ENCODE data around the gene INSIG1. TPM values are rescaled to one million over a fixed set of nuclear protein-coding genes. Genes with fewer than 3 reads are reported as not detected.

Gene INSIG1
- polyA plus RNA-seq, 1 of the 3 experiments (the other 2 are of a cell fraction): 6.4 TPM

DNA sequence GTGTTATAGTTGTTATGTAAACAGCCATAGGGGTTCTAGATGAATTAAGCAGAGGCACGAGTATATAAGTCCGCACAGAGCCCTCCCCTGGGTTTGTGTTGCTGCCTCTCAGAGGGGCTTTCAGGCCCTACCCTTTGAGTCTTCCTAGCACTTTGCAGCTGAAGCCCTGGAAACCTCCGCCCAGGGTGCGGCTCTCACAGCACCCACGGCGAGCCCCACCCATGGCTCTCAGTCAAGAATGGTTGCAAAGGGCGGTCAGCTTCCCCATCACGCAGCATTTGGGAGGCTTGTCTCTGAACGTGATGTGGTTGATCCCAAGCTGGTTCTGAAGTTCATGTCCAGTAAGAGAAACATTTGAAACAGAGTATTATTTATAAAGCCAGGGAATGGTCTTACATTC is 18.8 kb upstream of the INSIG1 start (continued):
- no peak for TF ChIP-seq RXRA (IDR thresholded peaks at IDR 0.05; ENCODE audit: borderline replicate concordance, low read depth)

DNA sequence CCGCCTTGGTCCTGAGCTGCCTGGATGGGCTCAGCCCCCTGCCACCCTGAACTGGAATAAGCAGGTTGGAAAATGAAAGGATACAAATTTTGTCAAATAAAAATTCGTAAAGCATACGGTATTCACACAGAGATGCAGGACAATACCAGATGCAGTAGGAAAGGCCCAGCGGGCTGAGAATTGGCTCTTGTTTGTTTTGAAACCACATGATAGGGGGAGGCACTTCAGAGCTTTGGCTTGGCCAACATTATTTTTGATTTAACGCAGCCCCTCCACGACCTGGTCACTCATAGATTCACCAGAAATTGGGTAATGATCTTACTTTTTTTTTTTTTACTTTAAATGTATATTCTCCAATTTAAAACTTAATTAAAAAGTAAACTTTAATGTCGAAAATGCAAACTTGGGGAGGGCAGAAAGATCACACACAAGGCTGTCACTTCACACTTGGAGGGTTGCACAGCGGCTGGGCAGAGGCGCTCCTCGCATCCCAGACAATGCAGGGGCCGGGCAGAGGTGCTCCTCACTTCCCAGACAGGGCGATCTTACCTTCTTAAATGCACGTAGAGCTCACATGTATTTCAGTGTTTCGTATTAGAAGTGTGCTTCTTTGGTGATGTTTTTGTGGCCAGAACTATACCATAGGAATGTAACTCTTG is 17.8 kb upstream of the INSIG1 start:
- H2AFZ ChIP-seq (ENCODE audit: low read depth): no peak overlapping the region
- H3K36me3 ChIP-seq (replicated peaks in 1 of 2; ENCODE audit: control insufficient read depth in 1 of 2, insufficient read depth in 2 of 2, low read length in 1 of 2): no peaks in the 10 kb centered on the region
- TF ChIP-seq MXI1 (IDR thresholded peaks at IDR 0.05; ENCODE audit: low read depth, low read length): no peak
- no peak for TF ChIP-seq POLR2AphosphoS5 (IDR thresholded peaks at IDR 0.05; ENCODE audit: low read depth, low read length)
- TF ChIP-seq SIN3A (IDR thresholded peaks at IDR 0.05; ENCODE audit: borderline replicate concordance, low read depth, low read length): no peak
- TF ChIP-seq TAF1 (IDR thresholded peaks at IDR 0.05; ENCODE audit: borderline replicate concordance, low read depth, low read length): no peak
- no peak for TF ChIP-seq RXRA (IDR thresholded peaks at IDR 0.05; ENCODE audit: borderline replicate concordance, low read depth)
- TF ChIP-seq USF2 (IDR thresholded peaks at IDR 0.05; ENCODE audit: borderline replicate concordance, low read depth, low read length): no peak
- no peak for TF ChIP-seq RCOR1 (IDR thresholded peaks at IDR 0.05; ENCODE audit: low read length)
- TF ChIP-seq, protein P1, sequence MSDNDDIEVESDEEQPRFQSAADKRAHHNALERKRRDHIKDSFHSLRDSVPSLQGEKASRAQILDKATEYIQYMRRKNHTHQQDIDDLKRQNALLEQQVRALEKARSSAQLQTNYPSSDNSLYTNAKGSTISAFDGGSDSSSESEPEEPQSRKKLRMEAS (IDR thresholded peaks at IDR 0.05; ENCODE audit: low read depth): no peak
- no peak for TF ChIP-seq GABPA (IDR thresholded peaks at IDR 0.05; ENCODE audit: low read depth)
- TF ChIP-seq FOSL2 (IDR thresholded peaks at IDR 0.05; ENCODE audit: borderline replicate concordance, low read depth): no peak
- TF ChIP-seq ELF1 (IDR thresholded peaks at IDR 0.05): no peak
- no peak for TF ChIP-seq EP300 (IDR thresholded peaks at IDR 0.05; ENCODE audit: borderline replicate concordance in 1 of 2, low read depth in 1 of 2, low read length in 1 of 2)
- no peak for TF ChIP-seq EZH2phosphoT487 (IDR thresholded peaks at IDR 0.05; ENCODE audit: borderline replicate concordance, low read depth)
- TF ChIP-seq, protein P2, sequence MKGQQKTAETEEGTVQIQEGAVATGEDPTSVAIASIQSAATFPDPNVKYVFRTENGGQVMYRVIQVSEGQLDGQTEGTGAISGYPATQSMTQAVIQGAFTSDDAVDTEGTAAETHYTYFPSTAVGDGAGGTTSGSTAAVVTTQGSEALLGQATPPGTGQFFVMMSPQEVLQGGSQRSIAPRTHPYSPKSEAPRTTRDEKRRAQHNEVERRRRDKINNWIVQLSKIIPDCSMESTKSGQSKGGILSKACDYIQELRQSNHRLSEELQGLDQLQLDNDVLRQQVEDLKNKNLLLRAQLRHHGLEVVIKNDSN (IDR thresholded peaks at IDR 0.05; ENCODE audit: borderline replicate concordance, low read depth): no peak
- TF ChIP-seq CTCF (IDR thresholded peaks at IDR 0.05): no peak
- no peak for TF ChIP-seq FOXM1 (IDR thresholded peaks at IDR 0.05; ENCODE audit: low read depth)
- no peak overlapping the region for H3K4me2 ChIP-seq
- H4K20me1 ChIP-seq (ENCODE audit: insufficient read depth): no peaks in the 10 kb centered on the region
- ChIA-PET CTCF (interaction anchor here (1.2 kb wide), 1 partner anchor 89 kb away, joined by 3 read pairs; no protein-coding TSS in a partner anchor), POLR2A (no interaction called here)
- H3K4me1 ChIP-seq (ENCODE audit: control insufficient read depth in 1 of 2, insufficient read depth in 2 of 2, low read depth in 1 of 2, low read length in 1 of 2): peaks cover 0 to 2% of the 10 kb centered on the region in 2 experiments; a peak in 1 of 4 replicates
- H3K9me2 ChIP-seq: no peaks in the 10 kb centered on the region
- 62% methylated on average over 14 of the region's 14 CpGs for WGBS (ENCODE audit: low lambda C conversion rate)
- no peaks in the 10 kb centered on the region for H3K9me3 ChIP-seq
- no peak overlapping the region for H3K9ac ChIP-seq
- no peak overlapping the region for H3K4me3 ChIP-seq (ENCODE audit: low read depth in 2 of 2, low read length in 1 of 2)
- peaks cover 49% of the 10 kb centered on the region for H3K27me3 ChIP-seq (ENCODE audit: insufficient read depth)
- DNase-seq: no peak
- H3K79me2 ChIP-seq (ENCODE audit: insufficient read depth): no peaks in the 10 kb centered on the region
- no peak overlapping the region for H3K27ac ChIP-seq (ENCODE audit: low read depth in 2 of 2, low read length in 1 of 2)
- no peaks in the 10 kb centered on the region for H3F3A ChIP-seq (replicated peaks; ENCODE audit: insufficient read depth)

All from SK-N-SH (cell line).